ENCODE results near the gene FAM135A.
"Not testable (repeated sequence)": the region's sequence is repeated elsewhere in the genome, so short reads cannot be mapped to it uniquely, and the experiment has no call there.

Gene FAM135A

GRCh38 chr6:70470016-70470415, 56.7 kb downstream of the FAM135A start:
- DNase-seq, result no peak

DNA sequence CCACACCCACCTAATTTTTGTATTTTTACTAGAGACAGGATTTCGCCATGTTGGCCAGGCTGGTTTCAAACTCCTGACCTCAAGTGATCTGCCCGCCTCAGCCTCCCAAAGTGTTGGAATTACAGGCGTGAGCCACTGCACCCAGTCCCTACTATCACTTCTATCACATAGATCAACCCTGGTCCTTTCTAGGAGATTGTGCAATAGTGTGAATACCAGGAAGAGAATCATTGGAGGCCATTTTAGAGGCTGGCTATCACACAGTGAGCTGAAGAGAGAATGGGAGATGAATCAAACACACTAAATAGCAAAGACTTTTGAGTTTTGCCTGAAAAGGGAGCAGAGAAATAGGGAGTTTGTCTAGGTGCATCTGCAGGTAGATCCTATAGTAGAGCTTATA, 57.2 kb downstream of the FAM135A start:
- not testable (repeated sequence) for DNase-seq

- DNase-seq, result no peak
Measured at GRCh38 chr6:70474751-70475150, 61.4 kb downstream of the FAM135A start.

GRCh38 chr6:70479236-70479635, 65.9 kb downstream of the FAM135A start:
- peak; percentile 64 for DNase-seq

GRCh38 chr6:70486638-70487037, 73.3 kb downstream of the FAM135A start:
- DNase-seq, result not testable (repeated sequence)

- DNase-seq, result no peak
Measured at GRCh38 chr6:70489364-70489763, 76.1 kb downstream of the FAM135A start.

- DNase-seq, result no peak
Measured at GRCh38 chr6:70494833-70495232, 81.5 kb downstream of the FAM135A start.

GRCh38 chr6:70495790-70496189, 82.5 kb downstream of the FAM135A start:
- DNase-seq, result not testable (repeated sequence)

GRCh38 chr6:70502484-70502883, 89.2 kb downstream of the FAM135A start:
- no peak for DNase-seq

DNA sequence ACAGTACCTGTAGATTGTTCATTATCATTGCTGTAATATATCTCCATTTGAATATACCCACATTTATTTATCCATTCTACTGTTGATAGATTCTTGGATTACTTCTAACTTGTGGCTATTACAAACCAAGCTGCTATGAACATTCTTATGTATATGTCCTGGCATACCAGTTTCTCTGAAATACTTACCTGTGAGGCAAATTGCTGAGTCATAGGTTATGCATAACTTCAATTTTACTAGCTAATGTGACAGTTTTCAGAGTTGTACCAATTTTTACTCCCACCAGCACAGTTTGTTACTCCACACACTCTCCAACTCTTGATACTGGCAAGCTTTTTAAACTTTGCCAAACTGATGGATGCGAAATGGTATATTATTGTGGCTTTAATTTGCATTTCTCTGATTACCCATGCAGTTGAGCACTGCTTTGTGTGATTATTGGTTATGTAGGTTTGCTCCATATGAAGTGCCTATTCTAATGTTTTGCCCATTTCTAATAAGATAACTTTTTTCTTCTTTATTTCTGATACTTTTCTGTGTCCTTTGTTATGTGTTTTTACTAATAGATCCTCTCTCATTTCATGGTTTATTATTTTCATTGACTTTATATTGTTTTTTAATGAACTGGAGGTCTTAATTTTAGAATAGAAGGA, 90.6 kb downstream of the FAM135A start:
- DNase-seq, result no peak

GRCh38 chr6:70506321-70506720, 93.0 kb downstream of the FAM135A start:
- no peak for DNase-seq

DNA sequence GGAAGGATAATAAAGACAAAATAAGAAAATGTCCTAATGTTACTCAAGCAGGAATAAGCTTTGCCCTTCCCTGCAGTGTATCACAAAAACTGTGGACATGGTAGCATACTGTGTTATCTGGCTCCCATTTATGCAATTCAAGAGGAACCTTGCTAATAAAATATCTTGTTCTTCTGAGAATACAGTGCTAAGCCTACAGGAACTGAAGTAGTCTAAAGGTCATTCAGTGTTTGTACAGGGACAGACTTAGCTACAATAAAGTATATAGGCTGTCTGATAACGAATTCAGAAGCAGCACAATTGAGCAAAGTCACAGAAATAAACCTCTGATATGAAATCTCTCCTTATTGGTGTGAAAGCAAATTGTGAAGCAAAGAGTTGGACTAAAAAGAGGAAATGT, 93.9 kb downstream of the FAM135A start:
- DNase-seq, result no peak

GRCh38 chr6:70508953-70509352, 95.6 kb downstream of the FAM135A start:
- DNase-seq, result no peak

GRCh38 chr6:70510600-70510999, 97.3 kb downstream of the FAM135A start:
- no peak for DNase-seq

DNA sequence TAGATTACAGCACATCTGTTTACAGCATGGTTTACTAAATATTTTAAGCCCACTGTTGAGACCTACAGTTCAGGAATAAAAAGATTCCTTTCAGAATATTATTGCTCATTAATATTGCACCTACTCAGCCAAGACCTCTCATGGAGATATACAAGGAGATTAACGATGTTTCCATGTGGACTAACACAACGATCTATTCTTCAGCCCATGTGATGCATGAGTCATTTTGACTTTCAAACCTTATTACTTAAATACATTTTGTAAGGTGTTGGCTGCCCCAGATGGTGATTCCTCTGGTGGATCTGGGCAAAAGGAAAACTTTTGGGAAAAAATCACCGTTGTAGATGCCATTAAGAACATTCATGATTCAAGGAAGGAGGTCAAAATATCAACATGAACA, 105.4 kb downstream of the FAM135A start:
- no peak for DNase-seq

GRCh38 chr6:70520575-70520974, 107.3 kb downstream of the FAM135A start:
- DNase-seq, result peak; percentile 32

DNA sequence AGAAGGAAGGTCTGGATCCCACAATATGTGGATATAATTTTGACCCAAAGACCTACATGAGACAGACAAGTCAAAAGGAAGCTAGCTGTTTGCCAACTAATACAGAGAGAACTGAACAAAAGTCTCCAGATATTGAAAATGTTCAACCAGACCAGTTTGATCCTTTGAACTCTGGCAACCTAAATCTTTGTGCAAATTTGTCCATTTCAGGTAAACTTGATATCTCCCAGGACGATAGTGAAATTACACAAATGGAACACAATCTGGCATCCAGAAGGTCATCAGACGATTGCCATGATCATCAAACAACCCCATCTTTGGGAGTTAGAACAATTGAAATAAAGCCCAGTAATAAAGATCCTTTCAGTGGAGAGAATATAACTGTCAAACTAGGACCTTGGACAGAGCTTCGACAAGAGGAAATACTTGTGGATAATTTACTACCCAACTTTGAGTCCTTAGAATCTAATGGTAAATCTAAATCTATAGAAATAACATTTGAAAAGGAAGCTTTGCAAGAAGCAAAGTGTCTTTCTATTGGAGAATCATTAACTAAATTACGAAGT, 111.5 kb downstream of the FAM135A start:
- DNase-seq, result no peak

- no peak for DNase-seq
Measured at GRCh38 chr6:70527071-70527737, 113.9 kb downstream of the FAM135A start.

DNA sequence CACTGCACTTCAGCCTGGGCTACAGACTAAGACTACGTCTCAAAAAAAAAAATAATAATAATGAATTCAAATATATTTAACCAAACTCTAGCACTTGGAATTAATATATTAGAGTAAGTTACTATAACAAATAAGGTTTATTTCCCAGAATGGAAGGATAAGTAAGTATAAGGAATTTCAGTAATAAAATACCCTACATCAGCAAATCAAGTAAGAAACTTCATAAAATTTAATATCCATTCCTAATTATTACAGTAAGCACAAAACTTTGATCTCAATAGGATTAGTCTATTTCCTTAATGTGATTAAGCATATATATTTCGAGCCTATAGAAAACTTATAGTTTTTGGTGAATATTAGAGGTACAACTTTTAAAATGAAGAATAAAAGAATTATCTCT, 116.7 kb downstream of the FAM135A start:
- DNase-seq, result no peak

GRCh38 chr6:70531133-70531532, 117.8 kb downstream of the FAM135A start:
- DNase-seq, result no peak

DNA sequence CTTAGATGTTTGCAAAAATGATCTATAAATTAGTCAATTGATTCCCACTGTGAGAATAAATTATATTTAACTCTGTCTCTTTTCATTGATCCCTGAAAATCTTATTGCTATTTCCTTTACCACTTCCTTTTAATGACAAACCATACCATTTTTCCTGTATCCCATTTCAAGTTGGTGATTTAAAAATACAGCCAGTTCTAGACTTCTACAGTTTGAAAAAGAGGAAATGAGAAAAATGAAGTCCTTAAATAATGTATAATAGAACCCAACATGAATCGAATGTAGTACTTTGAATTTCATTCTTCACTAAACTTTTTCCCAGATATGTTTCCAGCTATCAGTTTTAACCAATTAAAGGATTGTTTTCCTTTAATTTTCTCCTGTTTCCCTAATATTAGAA, 124.0 kb downstream of the FAM135A start:
- no peak for DNase-seq

GRCh38 chr6:70538376-70538775, 125.1 kb downstream of the FAM135A start:
- DNase-seq, result no peak

DNA sequence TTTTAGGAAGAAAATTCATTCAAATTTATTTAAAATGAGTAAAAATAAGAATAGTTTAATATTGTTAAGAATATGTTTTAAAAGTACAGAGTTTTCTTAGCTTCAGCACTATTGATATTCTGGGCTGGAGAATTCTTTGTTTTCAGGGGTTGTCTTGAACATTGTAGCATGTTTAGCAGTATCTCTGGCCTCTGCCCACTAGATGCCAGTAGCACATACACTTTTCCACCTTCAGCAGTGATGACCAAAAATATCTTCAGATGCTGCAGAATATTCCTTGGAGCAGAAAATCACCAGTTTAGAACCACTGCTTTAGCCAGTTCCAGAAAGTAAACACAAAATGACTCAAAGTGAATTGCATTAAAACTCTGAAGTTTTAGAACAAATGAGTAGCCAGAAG, 134.0 kb downstream of the FAM135A start:
- DNase-seq, result peak; percentile 9

DNA sequence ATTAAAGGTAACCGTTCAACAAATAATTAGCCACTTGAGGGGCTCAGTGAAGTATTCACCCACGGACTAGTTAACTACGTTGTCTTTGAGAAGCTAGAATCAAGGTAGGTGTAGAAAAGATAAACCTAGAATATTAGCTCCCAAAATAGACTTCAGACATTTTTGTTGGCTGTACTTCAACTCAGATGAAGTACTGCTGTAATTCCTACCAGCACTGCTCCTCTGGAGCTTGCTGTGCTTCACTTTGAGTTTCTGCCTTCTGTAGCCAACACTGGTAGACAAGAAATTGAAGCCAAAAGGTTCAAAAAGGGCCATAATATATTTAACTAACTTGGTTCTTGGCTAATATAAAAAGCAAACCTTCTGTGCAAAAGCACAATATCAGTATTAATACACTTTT, 134.6 kb downstream of the FAM135A start:
- DNase-seq, result no peak

DNA sequence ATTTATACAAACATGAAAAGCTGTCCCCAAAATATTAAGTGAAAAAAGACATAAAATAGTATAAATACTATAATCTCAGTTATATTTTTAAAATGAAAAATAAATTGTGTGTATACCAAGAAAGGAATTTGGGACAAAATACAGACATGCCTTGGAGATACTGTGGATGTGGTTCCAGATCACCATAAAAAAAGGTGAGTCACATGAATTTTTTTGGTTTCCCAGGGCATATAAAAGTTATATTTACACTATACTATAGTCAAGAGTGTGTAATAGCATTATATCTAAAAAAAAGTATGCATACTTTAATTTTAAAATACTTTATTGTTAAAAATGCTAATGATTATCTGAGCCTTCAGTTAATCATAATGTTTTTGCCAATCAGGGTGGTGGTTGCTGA, 136.0 kb downstream of the FAM135A start:
- DNase-seq, result no peak
